Small intestine (tissue), 7 donors: ENCODE data around the gene CMBL. TPM values are rescaled to one million over a fixed set of nuclear protein-coding genes. Genes with fewer than 3 reads are reported as not detected.
A peak's percentile ranks its signal among the peaks of the same experiment; 100 is the strongest.
"Not testable (repeated sequence)": the region's sequence is repeated elsewhere in the genome, so short reads cannot be mapped to it uniquely, and the experiment has no call there.

Experiments
- DNase-seq, 2 donors: peaks; one replicate each; pipeline versions ENCODE4 v3.0.0 to v3.0.0-alpha.2; 2013
- FAIRE-seq: peaks from 2 replicates; lab custom pipeline; 2012; peaks lifted over from hg19 to GRCh38; lab: Jason Lieb, UNC
- H3K27ac ChIP-seq, 3 donors: one replicate each; pipeline ENCODE4 v1.5.1; 2013; ENCODE audit warnings: low read length in 2 of 3, mild to moderate bottlenecking in 2 of 3, control low read depth in 1 of 3, inconsistent platforms in 1 of 3, low read depth in 1 of 3, moderate library complexity in 1 of 3
- H3K27me3 ChIP-seq, 3 donors: one replicate each; pipeline ENCODE4 v1.6.1; 2013; ENCODE audit warnings: low read length in 3 of 3, inconsistent platforms in 1 of 3; ENCODE audit not compliant: control insufficient read depth in 3 of 3, insufficient read depth in 3 of 3
- H3K36me3 ChIP-seq, 3 donors: one replicate each; pipeline ENCODE4 v1.6.1; 2013; ENCODE audit warnings: low read length in 3 of 3, inconsistent platforms in 1 of 3, low read depth in 1 of 3, mild to moderate bottlenecking in 1 of 3, moderate library complexity in 1 of 3; ENCODE audit not compliant: control insufficient read depth in 3 of 3, insufficient read depth in 2 of 3
- H3K4me1 ChIP-seq, 3 donors: one replicate each; pipeline ENCODE4 v1.6.1; 2013; ENCODE audit warnings: low read length in 2 of 3, inconsistent platforms in 1 of 3, low read depth in 1 of 3, mild to moderate bottlenecking in 1 of 3, moderate library complexity in 1 of 3; ENCODE audit not compliant: control insufficient read depth in 3 of 3, insufficient read depth in 2 of 3
- H3K4me3 ChIP-seq, 3 donors: one replicate each; pipeline ENCODE4 v1.5.1; 2013; ENCODE audit warnings: low read length in 3 of 3, control low read depth in 1 of 3, inconsistent platforms in 1 of 3, low read depth in 1 of 3, mild to moderate bottlenecking in 1 of 3, moderate library complexity in 1 of 3
- H3K9me3 ChIP-seq, 2 donors: one replicate each; pipeline ENCODE4 v1.6.1; 2013; ENCODE audit warnings: low read depth in 1 of 2, low read length in 1 of 2; ENCODE audit not compliant: control insufficient read depth in 2 of 2, insufficient read depth in 1 of 2
- WGBS, 3 donors: extraction: QIAGEN DNeasy Blood & Tissue Kit; methylation state at CpG; one replicate each; pipeline ENCODE4 v1.1.7; 2013; 5-methylcytosine and 5-hydroxymethylcytosine counted together
- polyA plus RNA-seq, 4 donors: library from polyadenylated mRNA; stranded (reverse) in 3 of 4; unstranded in 1 of 4; fragments of 200-250 nt in 3 of 4; fragments of 120-200 nt in 1 of 4; gene quantifications; one replicate each; pipeline versions ENCODE4 v1.2.1 to v1.2.3, GENCODE V29; 2013
- donor health status: healthy with polysubstance abuse.
- donor health status: control.
- donor health status: control.
- donor health status: Bipolar disorder and iron deficiency.
- donor health status: healthy.

The CMBL gene
- polyA plus RNA-seq, 4 donors: 81.5 to 516 (median 162) TPM

DNA sequence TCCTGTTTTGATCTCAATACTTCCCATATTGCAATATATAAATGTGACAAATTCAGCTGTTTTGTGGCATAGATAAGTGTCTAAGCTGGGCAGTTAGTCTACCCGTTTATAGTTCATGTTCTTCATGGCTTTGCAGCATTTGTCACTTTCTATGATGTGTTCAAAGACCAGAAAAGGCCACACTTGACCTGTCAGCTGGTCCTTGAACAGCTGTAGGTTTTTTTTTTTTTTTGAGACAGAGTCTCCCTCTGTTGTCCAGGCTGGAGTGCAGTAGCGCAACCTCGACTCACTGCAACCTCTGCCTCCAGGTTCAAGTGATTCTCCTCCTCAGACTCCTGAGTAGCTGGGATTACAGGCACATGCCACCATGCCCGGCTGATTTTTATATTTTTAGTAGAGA, 28.4 kb downstream of the CMBL start:
- Histone ChIP-seq H3K36me3 (peaks cover 0 to 16% (median 1%) of the 10 kb centered on the region in 3 donors), H3K27ac (no peak overlapping the region), H3K9me3 (no peaks in the 10 kb centered on the region), H3K4me1 (peaks cover 0 to 2% (median 0%) of the 10 kb centered on the region in 3 donors), H3K4me3 (no peak overlapping the region), H3K27me3 (peaks cover 0 to 2% (median 0%) of the 10 kb centered on the region in 3 donors)
- DNase-seq (no peak), FAIRE-seq (no peak)
- 90 to 96% (median 90%) methylated on average over 4 of the region's 4 CpGs for WGBS, 3 donors

DNA sequence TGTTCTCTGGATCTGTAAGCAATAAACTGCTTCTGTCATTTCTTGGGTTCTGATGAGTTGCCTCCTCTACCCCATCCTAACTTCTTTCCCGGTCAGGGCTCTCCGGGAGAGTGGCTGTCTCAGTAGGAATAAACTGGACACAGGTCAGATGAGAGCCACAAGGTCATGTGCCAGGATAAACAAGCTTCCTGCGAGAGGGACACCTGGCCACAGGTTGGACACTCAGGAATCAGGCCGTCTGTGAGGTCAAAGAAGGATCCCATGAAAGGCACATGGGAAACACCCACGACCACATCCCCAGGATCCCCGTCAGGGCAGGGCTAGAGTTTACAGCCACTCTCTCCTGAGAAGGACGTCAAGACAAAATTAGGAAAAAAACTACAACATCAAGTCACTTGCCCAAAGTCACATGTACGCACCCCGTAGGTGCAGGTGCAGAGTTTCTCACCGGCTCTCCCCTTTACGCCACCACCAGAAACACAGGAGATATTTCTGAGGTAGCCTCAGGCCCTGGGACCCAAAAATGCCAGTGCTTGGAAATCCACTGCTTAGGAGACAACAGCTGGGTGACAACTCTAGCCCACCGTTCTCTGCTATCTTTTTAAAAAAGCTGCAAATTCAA, 28.9 kb downstream of the CMBL start:
- Histone ChIP-seq H3K27me3 (peaks cover 0 to 2% (median 0%) of the 10 kb centered on the region in 3 donors), H3K27ac (no peak overlapping the region), H3K36me3 (peaks cover 0 to 20% (median 1%) of the 10 kb centered on the region in 3 donors), H3K4me1 (peaks cover 0 to under 1% (median 0%) of the 10 kb centered on the region in 3 donors), H3K9me3 (no peaks in the 10 kb centered on the region), H3K4me3 (no peak overlapping the region)
- 79 to 90% (median 90%) methylated on average over 12 of the region's 12 CpGs for whole genome bisulfite sequencing, 3 donors
- DNase-seq (no peak), FAIRE-seq (no peak)

DNA sequence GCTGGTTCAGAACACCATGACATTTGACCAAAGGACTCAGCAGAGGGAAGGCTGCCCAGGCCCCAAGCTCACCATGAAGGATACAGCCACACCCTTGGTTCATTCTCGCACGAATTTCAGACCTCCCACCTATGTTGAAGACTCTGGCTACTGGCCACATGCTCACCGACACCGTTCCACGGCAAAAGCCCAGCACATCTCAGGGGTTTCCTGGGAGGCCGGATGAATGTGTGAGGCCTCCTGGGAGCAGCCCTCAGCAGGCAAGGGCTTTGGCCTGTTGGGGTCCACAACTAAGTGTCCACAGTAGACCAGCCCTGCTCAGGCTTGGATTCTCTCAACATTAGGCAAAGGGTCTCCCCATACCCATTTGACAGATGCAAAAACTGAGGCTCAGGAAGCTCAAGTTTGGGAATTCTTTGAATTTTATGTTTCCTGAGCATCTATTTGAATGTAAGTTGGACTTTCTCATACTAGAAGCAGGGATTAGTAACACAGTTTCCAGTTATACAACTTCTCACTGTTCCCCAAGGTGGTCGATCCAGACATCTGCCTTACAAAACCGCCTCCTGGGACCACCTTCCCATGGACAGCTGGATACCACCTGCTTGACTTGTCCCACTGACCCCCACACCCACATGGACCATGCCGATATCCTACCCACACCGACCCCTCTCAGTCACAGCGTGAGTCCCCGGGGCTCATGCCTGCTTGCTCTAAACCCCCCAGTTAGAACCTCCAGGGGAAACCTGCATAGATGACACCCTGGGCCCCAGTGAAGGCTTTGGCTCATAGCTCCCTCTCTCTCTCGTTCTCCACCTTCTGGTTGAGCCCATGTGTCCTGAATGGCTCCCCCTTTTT, 29.7 kb downstream of the CMBL start:
- Histone ChIP-seq H3K27ac (no peak overlapping the region), H3K9me3 (peaks cover 0 to 4% of the 10 kb centered on the region in 2 donors), H3K27me3 (peaks cover 0 to 2% (median 0%) of the 10 kb centered on the region in 3 donors), H3K4me3 (no peak overlapping the region), H3K36me3 (peaks cover 0 to 20% (median 1%) of the 10 kb centered on the region in 3 donors), H3K4me1 (no peaks in the 10 kb centered on the region)
- FAIRE-seq (no peak), DNase-seq (no peak)
- WGBS, 3 donors: 91 to 96% (median 92%) methylated on average over 13 of the region's 13 CpGs

DNA sequence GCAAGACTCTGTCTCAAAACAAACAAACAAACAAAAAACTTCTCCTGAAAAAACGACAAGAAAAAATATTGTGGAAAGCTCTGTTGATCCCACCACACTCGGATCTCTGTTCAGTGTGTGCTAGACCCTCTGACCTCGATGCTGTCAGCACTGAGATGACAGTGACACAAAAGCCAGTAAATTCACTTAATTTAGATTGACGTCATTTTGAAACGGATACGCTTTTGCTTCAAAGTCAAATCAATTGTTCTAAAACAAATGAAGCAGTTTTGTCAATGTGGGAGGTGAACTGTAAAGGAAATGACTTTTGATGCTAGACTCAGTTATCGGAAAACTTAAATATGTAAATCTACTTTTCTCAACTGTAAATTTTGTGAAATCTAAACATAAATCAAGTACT, 31.0 kb downstream of the CMBL start:
- peaks cover 0 to 20% (median 1%) of the 10 kb centered on the region in 3 donors for H3K36me3 ChIP-seq

DNA sequence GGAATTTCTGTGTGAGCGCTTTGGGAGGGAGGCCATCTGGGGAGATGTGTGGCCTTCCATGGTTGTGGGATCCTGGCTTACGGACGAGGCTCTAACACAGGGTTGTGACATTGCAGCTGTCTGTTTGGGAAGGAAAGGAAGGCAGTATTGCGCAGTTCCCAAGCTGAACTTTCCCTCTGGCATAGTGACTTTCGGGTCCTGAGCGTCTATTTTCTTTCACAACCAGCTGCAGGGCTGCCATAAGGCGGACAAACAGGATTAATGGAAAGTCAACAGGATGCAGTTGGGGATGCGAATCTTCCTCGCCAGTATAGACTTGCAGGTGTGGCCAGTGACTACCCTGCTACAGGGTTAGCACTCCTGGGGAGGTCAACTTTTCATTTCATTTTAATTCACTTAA, 31.7 kb downstream of the CMBL start:
- no peak for FAIRE-seq
- Histone ChIP-seq H3K27ac (no peak overlapping the region), H3K36me3 (peaks cover 0 to 20% (median 1%) of the 10 kb centered on the region in 3 donors), H3K9me3 (peaks cover 0 to 13% of the 10 kb centered on the region in 2 donors), H3K4me1 (no peaks in the 10 kb centered on the region), H3K4me3 (no peak overlapping the region), H3K27me3 (peaks cover 0 to 2% (median 0%) of the 10 kb centered on the region in 3 donors)
- DNase-seq: no peak
- WGBS, 3 donors: 88 to 95% (median 93%) methylated on average over 9 of the region's 9 CpGs

More for the DNA sequence above, 31.0 kb downstream of the CMBL start:
- H3K27me3 ChIP-seq: peaks cover 0 to 2% (median 0%) of the 10 kb centered on the region in 3 donors
- no peak overlapping the region for H3K4me3 ChIP-seq
- H3K4me1 ChIP-seq: no peaks in the 10 kb centered on the region
- WGBS, 3 donors: 80 to 89% (median 83%) methylated on average over 7 of the region's 7 CpGs
- H3K27ac ChIP-seq: no peak overlapping the region
- DNase-seq (no peak), FAIRE-seq (no peak)
- peaks cover 0 to 13% of the 10 kb centered on the region in 2 donors for H3K9me3 ChIP-seq

DNA sequence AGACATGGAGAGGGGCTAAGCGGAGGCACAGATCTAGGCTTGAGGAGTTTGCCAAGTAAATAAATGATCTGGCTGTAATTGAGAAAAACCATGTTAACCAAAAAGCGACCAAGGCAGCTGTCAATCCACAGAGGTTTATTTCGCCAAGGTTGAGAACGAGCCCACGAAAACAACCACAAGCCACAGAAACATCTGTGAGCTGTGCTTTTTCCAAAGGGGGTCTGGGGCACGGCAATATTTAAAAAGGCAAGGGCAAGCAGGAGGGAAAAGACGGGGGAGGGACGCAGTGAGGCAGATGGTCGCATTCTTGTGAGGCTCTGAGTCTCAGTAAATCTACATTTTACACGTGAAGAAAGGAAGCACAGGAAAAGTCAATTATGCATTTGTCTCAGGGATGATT, 32.2 kb downstream of the CMBL start:
- DNase-seq (no peak), FAIRE-seq (no peak)
- Histone ChIP-seq H3K27ac (no peak overlapping the region), H3K9me3 (peaks cover 0 to 13% of the 10 kb centered on the region in 2 donors), H3K4me3 (no peak overlapping the region), H3K36me3 (peaks cover 0 to 20% (median 1%) of the 10 kb centered on the region in 3 donors), H3K27me3 (peaks cover 0 to 2% (median 0%) of the 10 kb centered on the region in 3 donors), H3K4me1 (no peaks in the 10 kb centered on the region)
- 65 to 83% (median 75%) methylated on average over 10 of the region's 10 CpGs for WGBS, 3 donors

DNA sequence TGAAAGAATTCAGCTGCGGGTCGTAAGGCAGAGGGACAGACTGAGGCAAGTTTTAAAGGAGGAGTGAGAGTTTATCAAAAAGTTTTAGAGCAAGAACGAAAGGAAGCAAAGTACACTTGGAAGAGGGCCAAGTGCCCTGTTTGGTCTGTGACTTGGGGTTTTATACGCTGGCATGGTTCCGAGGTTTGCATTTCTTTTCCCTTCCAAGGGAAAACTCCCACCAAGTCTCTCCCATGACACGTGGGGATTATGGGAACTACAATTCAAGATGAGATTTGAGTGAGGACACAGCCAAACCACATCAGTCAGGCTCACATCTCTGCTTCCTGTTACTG, 34.9 kb downstream of the CMBL start:
- DNase-seq: peak; percentile 30 to 90

DNA sequence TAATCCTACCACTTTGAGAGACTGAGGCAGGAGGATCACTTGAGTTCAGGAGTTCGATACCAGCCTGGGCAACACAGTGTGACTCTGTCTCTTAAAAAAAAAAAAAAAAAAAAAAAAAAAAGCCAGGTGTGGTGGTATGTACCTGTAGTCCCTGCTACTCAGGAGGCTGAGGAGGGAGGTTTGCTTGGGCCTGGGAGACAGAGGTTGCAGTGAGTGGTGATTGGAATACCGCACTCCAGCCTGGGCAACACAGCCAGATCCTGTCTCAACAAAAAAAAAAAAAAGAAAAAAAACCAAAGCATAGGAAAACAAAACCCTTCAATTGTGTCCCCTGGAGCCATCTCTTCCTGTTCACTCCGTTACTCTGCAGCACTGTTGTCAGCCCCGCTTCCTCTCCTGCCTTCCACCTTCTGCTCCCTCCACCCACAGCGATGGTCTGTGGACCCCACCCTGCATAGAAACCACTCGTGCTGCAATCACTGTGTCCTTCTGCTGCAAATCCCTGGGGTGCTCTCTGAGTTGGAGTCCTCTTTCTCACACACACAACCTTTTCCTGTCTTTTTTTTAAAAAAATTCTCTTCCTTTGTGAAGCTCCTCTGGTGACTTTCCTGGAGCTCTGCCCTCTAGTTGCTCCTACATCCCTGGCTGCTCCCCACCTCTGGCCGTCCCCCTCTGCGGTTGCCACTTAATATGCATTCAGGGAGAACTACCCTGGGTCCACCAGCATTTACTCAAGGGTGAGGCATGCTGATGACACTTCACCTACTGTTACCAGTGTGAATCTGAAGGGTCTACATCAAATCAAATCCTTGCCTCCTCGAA, 35.4 kb downstream of the CMBL start:
- DNase-seq: no peak
- no peak for FAIRE-seq
- H3K4me3 ChIP-seq: no peak overlapping the region
- H3K27ac ChIP-seq: no peak overlapping the region
- peaks cover 0 to 2% (median 0%) of the 10 kb centered on the region in 3 donors for H3K27me3 ChIP-seq
- H3K9me3 ChIP-seq: peaks cover 0 to 13% of the 10 kb centered on the region in 2 donors
- 78 to 79% (median 78%) methylated on average over 9 of the region's 9 CpGs for WGBS, 3 donors
- peaks cover 0 to 4% (median 0%) of the 10 kb centered on the region in 3 donors for H3K36me3 ChIP-seq
- H3K4me1 ChIP-seq: peaks cover 0 to 1% (median 0%) of the 10 kb centered on the region in 3 donors

More for the DNA sequence above, 34.9 kb downstream of the CMBL start:
- H3K9me3 ChIP-seq: peaks cover 0 to 13% of the 10 kb centered on the region in 2 donors
- H3K36me3 ChIP-seq, H3K27ac ChIP-seq, H3K4me1 ChIP-seq, FAIRE-seq, H3K4me3 ChIP-seq, H3K27me3 ChIP-seq: not testable (repeated sequence)
- 11 to 63% (median 30%) methylated on average over 6 of the region's 6 CpGs for WGBS, 3 donors
